HT1080 (cell line): Measurements from ENCODE around the gene COL4A6. TPM values are rescaled to one million over a fixed set of nuclear protein-coding genes. Genes with fewer than 3 reads are reported as not detected.

Experiments used
- DNase-seq: peaks from one replicate; pipeline ENCODE4 v3.0.0-alpha.2; 2015; ENCODE audit warnings: low read depth
- total RNA-seq: library from RNA; depleted of rRNA; stranded (reverse); fragments of >200 nt; shearing (Covaris generic); gene quantifications from 2 replicates; pipeline ENCODE4 v1.2.3, GENCODE V29; 2014

The COL4A6 gene
- total RNA-seq, 1 experiment from 2014 or later, result 0.08 TPM

DNA sequence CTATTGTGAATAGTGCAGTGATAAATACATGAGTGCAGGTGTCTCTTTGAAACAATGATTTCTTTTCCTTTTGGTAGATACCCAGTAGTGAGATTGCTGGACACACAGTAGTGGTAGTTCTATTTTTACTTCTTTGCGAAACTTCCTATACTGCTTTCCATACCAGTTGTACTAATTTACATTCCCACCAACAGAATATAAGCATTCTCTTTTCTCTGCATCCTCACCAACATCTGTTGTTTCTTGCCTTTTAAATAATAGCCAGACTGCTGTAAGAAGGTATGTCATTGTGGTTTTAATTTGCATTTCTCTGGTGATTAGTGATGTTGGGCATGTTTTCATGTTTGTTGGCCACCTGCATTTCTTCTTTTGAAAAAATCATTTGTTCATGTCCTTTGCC, 105.9 kb downstream of the COL4A6 start:
- DNase-seq, result no peak

DNA sequence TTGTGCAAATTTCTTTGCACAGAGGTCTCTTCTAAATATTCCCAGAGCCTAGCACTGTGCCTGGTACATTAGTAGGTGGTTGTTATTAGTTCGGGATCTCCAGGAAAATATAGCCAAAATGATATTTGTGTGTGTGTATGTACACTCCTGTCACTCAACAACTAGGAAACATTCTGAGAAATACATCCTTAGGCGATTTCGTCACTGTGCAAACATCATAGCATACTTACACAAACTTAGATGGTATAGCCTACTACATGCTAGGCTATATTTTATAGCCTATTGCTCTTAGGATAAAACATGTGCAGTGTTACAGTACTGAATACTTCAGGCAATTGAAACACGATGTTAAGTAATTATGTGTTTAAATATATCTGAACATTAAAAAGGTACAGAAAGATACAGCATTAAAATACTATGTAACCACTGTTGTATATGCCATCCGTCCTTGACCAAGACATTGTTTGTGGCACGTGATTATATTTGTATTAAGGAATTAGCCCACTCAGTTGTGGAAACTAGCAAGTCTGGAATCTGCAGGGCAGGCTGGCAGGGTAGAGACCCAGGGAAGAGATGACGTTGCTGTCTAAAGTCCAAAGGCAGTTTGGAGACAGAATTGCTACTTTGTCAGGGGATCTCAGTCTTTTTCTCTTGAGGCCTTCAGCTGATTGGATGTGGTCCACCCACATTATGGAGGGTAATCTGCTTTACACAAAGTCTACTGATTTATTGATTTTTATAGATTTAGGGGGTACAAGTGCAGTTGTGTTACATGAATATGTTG, 106.9 kb downstream of the COL4A6 start:
- no peak for DNase-seq

- DNase-seq, result no peak
These were observed 114.5 kb downstream of the COL4A6 start for GRCh38 chrX:108323751-108324150.

DNA sequence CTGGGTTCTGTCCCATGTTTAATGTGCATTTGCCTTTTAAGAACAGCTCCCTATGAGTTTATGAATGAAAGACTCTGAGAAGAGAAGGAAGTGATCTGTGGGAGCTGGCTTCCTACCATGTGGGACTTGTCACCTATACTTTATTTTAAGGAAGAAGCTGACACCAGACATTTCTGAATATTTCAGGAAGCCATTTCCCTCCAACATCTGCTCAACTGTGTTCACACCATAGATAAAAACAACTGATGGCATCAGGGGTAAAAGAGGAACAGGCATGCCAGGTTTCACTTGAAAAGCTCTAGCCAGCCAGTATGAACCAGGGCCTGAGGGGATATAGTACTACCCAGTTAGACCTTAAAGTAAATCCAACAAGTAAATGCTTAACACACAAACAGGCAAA, 116.0 kb downstream of the COL4A6 start:
- DNase-seq, result no peak

DNA sequence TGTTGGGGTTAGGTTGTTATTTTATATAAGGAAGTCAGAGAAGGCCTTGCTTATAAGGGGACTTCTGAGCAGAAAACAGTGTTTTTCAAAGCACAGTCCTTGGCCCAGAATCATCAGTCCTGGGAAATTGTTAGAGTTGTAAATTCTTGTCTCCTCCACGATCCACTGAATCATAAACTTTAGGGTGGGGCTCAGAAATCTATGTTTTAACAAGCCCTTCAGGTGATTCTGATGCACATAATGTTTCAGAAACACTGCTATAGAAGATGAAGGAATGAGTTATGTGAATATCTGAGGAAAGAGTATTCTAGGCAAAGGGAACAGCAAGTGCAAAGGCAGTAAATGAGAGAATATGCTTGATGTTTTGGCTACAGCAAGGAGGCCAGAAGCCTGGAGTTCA, 121.8 kb downstream of the COL4A6 start:
- no peak for DNase-seq

DNA sequence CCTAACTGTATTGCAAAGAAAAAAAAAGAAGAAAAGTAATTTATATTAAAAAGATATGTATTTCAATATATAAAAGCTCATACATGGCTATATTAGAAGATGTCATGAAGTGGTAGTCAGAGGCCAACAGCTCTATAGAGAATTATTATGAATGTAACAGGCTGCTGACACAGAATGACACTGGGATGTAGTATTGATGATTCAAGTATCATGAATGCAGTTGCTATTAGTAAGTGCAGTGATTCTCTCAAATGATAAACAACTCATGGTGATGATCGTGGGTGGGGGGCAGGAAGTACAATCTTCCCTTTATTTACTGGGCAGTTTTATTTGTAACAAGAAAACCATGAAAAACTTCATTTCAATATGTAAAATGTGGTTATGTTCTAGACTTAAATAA, 124.6 kb downstream of the COL4A6 start:
- peak; percentile 37 for DNase-seq

GRCh38 chrX:108312957-108313356, 125.3 kb downstream of the COL4A6 start:
- DNase-seq, result peak; percentile 82

DNA sequence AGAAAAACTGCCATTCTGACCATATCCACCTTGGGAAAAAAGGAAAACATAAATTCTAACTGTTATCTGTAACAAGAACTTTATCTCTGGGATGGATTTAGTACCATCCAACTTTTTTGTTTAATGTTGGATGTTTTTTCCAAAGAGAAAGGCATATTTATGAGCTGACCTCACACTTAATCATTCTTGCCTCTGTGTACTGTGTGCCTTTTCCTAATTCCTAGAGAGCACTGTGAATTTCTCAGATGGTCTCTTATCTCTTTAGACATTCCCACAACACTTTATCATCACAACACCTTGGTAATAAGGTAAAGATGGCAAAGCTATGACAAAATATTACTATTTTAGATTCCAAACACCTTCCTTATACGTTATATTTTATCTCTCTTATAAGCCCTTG, 126.2 kb downstream of the COL4A6 start:
- DNase-seq, result peak; percentile 5

GRCh38 chrX:108310506-108310905, 127.7 kb downstream of the COL4A6 start:
- DNase-seq, result no peak

- DNase-seq, result peak; percentile 8
These were observed 129.1 kb downstream of the COL4A6 start for GRCh38 chrX:108309144-108309543.

GRCh38 chrX:108307132-108308085, 130.8 kb downstream of the COL4A6 start:
- DNase-seq, result no peak

- no peak for DNase-seq
These were observed 132.1 kb downstream of the COL4A6 start for GRCh38 chrX:108306086-108306485.

- no peak for DNase-seq
These were observed 133.5 kb downstream of the COL4A6 start for GRCh38 chrX:108304757-108305156.

DNA sequence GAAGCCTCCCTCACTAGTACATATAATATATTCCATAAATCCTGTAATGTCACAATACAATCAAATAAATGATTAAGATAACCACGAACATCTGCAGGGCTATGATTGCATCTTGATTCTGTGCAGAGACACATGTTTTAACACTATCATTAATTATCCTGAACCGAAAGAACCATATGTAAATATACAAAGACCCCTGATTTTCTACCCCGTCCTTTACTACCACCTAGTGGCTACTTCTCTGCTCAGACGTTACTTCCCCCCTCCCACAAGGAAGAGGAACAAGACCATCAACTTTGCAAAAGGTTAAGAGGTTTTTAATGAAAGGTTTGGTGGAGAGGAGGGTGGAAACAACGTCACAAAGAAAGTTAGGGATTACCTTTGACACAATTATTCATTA, 134.0 kb downstream of the COL4A6 start:
- peak; percentile 13 for DNase-seq

DNA sequence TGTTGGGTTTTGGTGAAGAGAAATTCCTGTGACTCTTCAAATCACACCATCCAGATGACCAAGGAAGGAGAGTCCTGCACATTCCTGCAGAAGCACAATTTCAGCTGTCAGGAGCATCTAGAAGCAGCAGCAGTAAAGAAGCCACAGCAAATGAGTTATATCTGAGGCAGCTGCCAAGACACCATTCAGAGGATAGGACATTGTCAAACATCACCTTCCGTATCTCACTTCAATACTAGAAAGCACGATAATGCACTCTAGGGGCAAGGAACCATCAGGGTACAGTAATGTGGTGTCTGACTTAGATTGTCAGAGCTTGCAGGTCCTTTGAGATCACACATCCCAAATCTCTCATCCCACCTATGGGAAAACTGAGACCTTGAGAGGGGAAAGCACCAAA, 134.5 kb downstream of the COL4A6 start:
- no peak for DNase-seq

DNA sequence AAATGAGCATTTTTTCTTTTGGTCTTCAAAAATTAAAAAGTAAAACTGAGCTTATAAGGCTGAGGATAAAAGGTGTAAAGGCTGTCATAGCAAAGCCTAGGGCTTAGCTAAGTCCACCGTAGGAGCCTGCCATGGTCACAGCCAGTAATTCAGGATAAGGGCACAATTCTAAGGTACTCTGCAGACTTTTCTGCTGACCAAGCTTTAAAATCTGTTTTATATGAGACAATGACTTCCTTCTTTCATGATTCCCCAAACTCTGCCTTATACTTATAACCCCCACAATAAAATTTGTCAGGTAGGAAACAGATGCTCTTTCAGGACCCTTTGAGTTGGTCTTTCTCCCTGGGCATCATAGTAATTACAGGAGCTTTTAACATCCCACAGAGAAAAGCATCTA, 138.5 kb downstream of the COL4A6 start:
- no peak for DNase-seq

DNA sequence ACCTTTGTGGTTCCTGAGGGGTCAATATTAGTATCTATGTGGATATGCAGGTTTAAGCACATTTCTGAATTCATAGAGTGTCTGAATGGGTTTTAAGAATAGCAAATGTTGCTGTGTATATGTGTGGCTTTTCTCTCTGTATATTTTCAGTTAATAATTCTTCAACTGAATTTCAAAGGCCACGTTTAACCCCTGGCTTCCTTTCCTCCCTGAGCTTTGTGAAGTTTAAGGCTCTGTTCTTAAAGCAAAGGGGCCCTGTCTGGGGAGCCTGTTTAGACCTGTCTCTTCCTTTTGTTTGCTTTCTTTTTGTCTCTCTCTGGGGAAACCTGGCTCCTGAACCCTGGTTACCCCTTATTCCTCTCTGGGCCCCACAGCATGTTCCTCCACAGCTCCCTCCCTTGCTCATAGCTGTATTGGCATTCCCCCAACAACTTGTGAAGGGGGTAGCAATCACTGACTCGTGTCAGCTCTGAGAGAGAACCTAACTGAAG, 139.1 kb downstream of the COL4A6 start:
- peak; percentile 1 for DNase-seq

DNA sequence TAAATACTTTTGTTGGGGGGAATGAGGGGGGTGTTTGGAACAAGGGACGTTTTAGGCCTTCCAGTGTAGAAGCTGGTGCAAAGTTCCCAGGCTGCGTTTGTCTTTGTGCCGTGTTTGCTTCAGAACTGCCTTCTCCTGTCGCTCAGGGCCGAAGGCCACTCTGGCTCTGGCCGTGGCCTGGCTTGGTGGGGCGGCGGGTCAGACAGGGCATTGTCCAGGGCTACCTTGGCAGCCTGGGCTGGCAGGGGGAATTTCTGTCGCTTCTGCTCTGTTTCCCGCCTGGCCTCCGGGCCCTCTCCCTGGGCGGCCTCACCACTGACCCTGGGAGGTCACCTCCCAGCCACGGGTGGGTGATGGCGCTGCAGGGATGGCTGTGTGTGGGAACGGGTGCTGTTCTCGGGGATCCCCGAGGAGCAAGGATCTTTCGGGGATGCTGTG, 140.0 kb downstream of the COL4A6 start:
- no peak for DNase-seq

DNA sequence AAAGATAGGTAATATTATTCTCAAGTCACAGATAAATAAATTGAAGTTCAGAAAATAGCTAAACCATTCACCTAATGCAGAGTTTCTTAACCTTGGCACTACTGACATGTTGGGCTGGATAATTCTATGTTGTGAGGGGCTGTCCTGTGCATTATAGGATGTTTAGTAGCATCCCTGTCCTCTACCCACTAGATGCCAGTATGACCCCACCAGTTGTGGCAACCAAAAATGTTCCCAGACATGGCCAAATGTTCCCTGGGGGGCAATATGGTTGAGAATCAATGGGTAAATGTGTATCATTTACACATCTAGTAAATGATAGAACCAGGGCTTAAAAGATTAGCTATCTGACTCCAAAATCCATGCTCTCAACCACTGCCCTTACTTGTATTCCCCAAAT, 140.9 kb downstream of the COL4A6 start:
- DNase-seq, result no peak

GRCh38 chrX:108292053-108292452, 146.2 kb downstream of the COL4A6 start:
- no peak for DNase-seq

DNA sequence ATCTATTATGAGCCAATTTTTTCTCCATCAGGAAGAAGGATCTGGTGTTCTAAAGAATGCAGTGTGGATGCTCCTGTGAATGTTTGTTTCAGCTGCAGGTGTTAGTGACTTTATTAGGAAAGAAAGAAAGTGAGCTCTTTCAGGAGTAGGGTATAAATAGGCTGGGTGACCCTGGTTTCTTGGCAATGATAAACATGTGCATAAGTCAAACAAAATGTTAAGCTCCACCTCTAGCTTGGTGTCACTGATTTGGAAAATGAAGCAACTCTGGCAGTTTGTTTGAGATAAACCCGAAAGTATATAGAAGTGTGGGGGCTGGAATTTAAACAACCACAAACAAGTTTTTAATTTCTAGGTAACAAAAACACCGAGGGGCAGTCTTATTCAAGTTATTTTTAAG, 152.3 kb downstream of the COL4A6 start:
- no peak for DNase-seq

GRCh38 chrX:108285356-108285755, 152.9 kb downstream of the COL4A6 start:
- DNase-seq, result no peak
